ENCODE results near the gene CAT. TPM values are rescaled to one million over a fixed set of nuclear protein-coding genes. Genes with fewer than 3 reads are reported as not detected.

The CAT gene
- total RNA-seq, 4 donors from 2014 or later = 83.0 to 120 (median 107) TPM

- no peaks in the 10 kb centered on the region for H3K27me3 ChIP-seq
- peaks cover 0 to 5% of the 10 kb centered on the region in 2 donors for H3K4me1 ChIP-seq
- intact Hi-C loops (cut with DNase I; ENCODE audit: low total_unique reads) = no loop called here
- H3K4me3 ChIP-seq = no peak overlapping the region
- H3K36me3 ChIP-seq = no peaks in the 10 kb centered on the region
- DNase-seq = no peak
- H3K27ac ChIP-seq = no peak overlapping the region
- TF ChIP-seq POLR2A (IDR thresholded peaks at IDR 0.05) = no peak
- TF ChIP-seq CTCF (IDR thresholded peaks at IDR 0.05) = no peak
- no peaks in the 10 kb centered on the region for H3K9me3 ChIP-seq
Observed at GRCh38 chr11:34443136-34443535, 4.4 kb downstream of the CAT start.

- no peak for TF ChIP-seq CTCF (IDR thresholded peaks at IDR 0.05)
- TF ChIP-seq POLR2A (IDR thresholded peaks at IDR 0.05) = no peak
- H3K27ac ChIP-seq = no peak overlapping the region
- H3K9me3 ChIP-seq = no peaks in the 10 kb centered on the region
- peaks cover 0 to 5% of the 10 kb centered on the region in 2 donors for H3K4me1 ChIP-seq
- no peak for DNase-seq
- no peaks in the 10 kb centered on the region for H3K27me3 ChIP-seq
- H3K4me3 ChIP-seq = no peak overlapping the region
- H3K36me3 ChIP-seq = no peaks in the 10 kb centered on the region
- intact Hi-C loops (cut with DNase I; ENCODE audit: low total_unique reads) = no loop called here
Observed at GRCh38 chr11:34444428-34444827, 5.7 kb downstream of the CAT start.

- DNase-seq = no peak
- Histone ChIP-seq H3K4me1 (peaks cover 0 to 5% of the 10 kb centered on the region in 2 donors), H3K27ac (no peak overlapping the region), H3K9me3 (no peaks in the 10 kb centered on the region), H3K27me3 (no peaks in the 10 kb centered on the region), H3K36me3 (no peaks in the 10 kb centered on the region), H3K4me3 (no peak overlapping the region)
- intact Hi-C loops (cut with DNase I; ENCODE audit: low total_unique reads) = no loop called here
- TF ChIP-seq CTCF (IDR thresholded peaks at IDR 0.05) = no peak
- no peak for TF ChIP-seq POLR2A (IDR thresholded peaks at IDR 0.05)
Observed at GRCh38 chr11:34445956-34446355, 7.2 kb downstream of the CAT start.

- no peak for DNase-seq
- no peak overlapping the region for H3K4me3 ChIP-seq
- no peak overlapping the region for H3K27ac ChIP-seq
- H3K36me3 ChIP-seq = no peaks in the 10 kb centered on the region
- H3K9me3 ChIP-seq = no peaks in the 10 kb centered on the region
- peaks cover 0 to 5% of the 10 kb centered on the region in 2 donors for H3K4me1 ChIP-seq
- no peaks in the 10 kb centered on the region for H3K27me3 ChIP-seq
- intact Hi-C loops (cut with DNase I; ENCODE audit: low total_unique reads) = no loop called here
- TF ChIP-seq POLR2A (IDR thresholded peaks at IDR 0.05) (no peak), CTCF (IDR thresholded peaks at IDR 0.05) (no peak)
Observed at GRCh38 chr11:34446386-34446785, 7.7 kb downstream of the CAT start.

- intact Hi-C loops (cut with DNase I; ENCODE audit: low total_unique reads) = no loop called here
Observed at GRCh38 chr11:34447044-34447443, 8.3 kb downstream of the CAT start.

More at GRCh38 chr11:34447044-34447443, 8.3 kb downstream of the CAT start:
- TF ChIP-seq CTCF (IDR thresholded peaks at IDR 0.05) (no peak), POLR2A (IDR thresholded peaks at IDR 0.05) (no peak)
- no peaks in the 10 kb centered on the region for H3K36me3 ChIP-seq
- peaks cover 0 to 5% of the 10 kb centered on the region in 2 donors for H3K4me1 ChIP-seq
- H3K4me3 ChIP-seq = no peak overlapping the region
- H3K27me3 ChIP-seq = no peaks in the 10 kb centered on the region
- H3K9me3 ChIP-seq = no peaks in the 10 kb centered on the region
- no peak for DNase-seq
- no peak overlapping the region for H3K27ac ChIP-seq

All from uterus (tissue), 4 donors.